HepG2 (cell line): ENCODE measurements around the gene PRRC2A. TPM values are rescaled to one million over a fixed set of nuclear protein-coding genes. Genes with fewer than 3 reads are reported as not detected.

Experiments
- ADNP ChIP-seq: sonication (generic); formaldehyde crosslinking; IDR thresholded peaks from 2 replicates; pipeline ENCODE4 v1.4.0; 2020; ENCODE audit warnings: missing genetic modification reagents
- ARID3A ChIP-seq: IDR thresholded peaks from 2 replicates; pipeline ENCODE4 v1.6.1; 2012; ENCODE audit warnings: low read depth, low read length, improper control_type of control experiment
- CHCHD3 ChIP-seq: sonication (generic); formaldehyde crosslinking; IDR thresholded peaks from 2 replicates; pipeline ENCODE4 v1.8.0; 2022; ENCODE audit warnings: mild to moderate bottlenecking, missing genetic modification reagents, moderate library complexity
- HCFC1 ChIP-seq: fragments of 150-350 bp; IDR thresholded peaks from 2 replicates; pipeline ENCODE4 v1.6.1; 2014; ENCODE audit warnings: low read depth, low read length
- HDAC1 ChIP-seq: sonication (generic); formaldehyde crosslinking; IDR thresholded peaks from 2 replicates; pipeline ENCODE4 v1.5.1; 2020; ENCODE audit warnings: mild to moderate bottlenecking, missing genetic modification reagents
- JDP2 ChIP-seq: sonication (generic); formaldehyde crosslinking; IDR thresholded peaks from 2 replicates; pipeline ENCODE4 v1.8.1; 2022; ENCODE audit warnings: missing genetic modification reagents, borderline replicate concordance
- NR2F1 ChIP-seq, 2 experiments: fragments of 450-650 bp in 1 of 2; formaldehyde crosslinking in 1 of 2; IDR thresholded peaks; 2 replicates each; pipeline versions ENCODE4 v1.5.0 to v1.6.1; 2016 to 2020; ENCODE audit warnings: mild to moderate bottlenecking in 1 of 2, missing compliant biosample characterization in 1 of 2, missing genetic modification reagents in 1 of 2, moderate library complexity in 1 of 2
- PHB2 ChIP-seq: fragments of 450-650 bp; IDR thresholded peaks from 2 replicates; pipeline ENCODE4 v1.6.1; 2018; ENCODE audit not compliant: partially characterized antibody
- RAD21 ChIP-seq: fragments of 450-650 bp; formaldehyde crosslinking; IDR thresholded peaks from 2 replicates; pipeline ENCODE4 v1.5.0; 2020; ENCODE audit warnings: mild to moderate bottlenecking
- TRIM24 ChIP-seq: sonication (generic); formaldehyde crosslinking; IDR thresholded peaks from 2 replicates; pipeline ENCODE4 v1.8.0; 2022; ENCODE audit warnings: mild to moderate bottlenecking, missing genetic modification reagents
- YEATS2 ChIP-seq: sonication (generic); formaldehyde crosslinking; IDR thresholded peaks from 2 replicates; pipeline ENCODE4 v1.4.0; 2020; ENCODE audit warnings: missing genetic modification reagents, borderline replicate concordance
- ZC3H13 ChIP-seq: sonication (generic); formaldehyde crosslinking; IDR thresholded peaks from 2 replicates; pipeline ENCODE4 v1.8.1; 2023; ENCODE audit warnings: mild to moderate bottlenecking, missing genetic modification reagents, moderate library complexity
- ZFP36L1 ChIP-seq: sonication (generic); formaldehyde crosslinking; IDR thresholded peaks from 2 replicates; pipeline ENCODE4 v1.8.0; 2022; ENCODE audit warnings: mild to moderate bottlenecking, missing genetic modification reagents, moderate library complexity
- ZFP90 ChIP-seq: sonication (generic); formaldehyde crosslinking; IDR thresholded peaks from 2 replicates; pipeline ENCODE4 v1.8.0; 2022; ENCODE audit warnings: missing genetic modification reagents, mild to moderate bottlenecking, inconsistent platforms, borderline replicate concordance
- ZNF205 ChIP-seq: IDR thresholded peaks from 2 replicates; pipeline ENCODE4 v1.6.1; 2018; ENCODE audit warnings: missing biosample characterization, missing genetic modification reagents
- ZNF235 ChIP-seq: sonication (generic); formaldehyde crosslinking; IDR thresholded peaks from 2 replicates; pipeline ENCODE4 v1.8.1; 2023; ENCODE audit warnings: mild to moderate bottlenecking, missing genetic modification reagents, borderline replicate concordance
- ZNF276 ChIP-seq: sonication (generic); formaldehyde crosslinking; IDR thresholded peaks from 2 replicates; pipeline ENCODE4 v1.4.0; 2020; ENCODE audit warnings: mild to moderate bottlenecking, low read depth, missing genetic modification reagents
- ZNF501 ChIP-seq: sonication (generic); formaldehyde crosslinking; IDR thresholded peaks from 2 replicates; pipeline ENCODE4 v1.5.1; 2020; ENCODE audit warnings: mild to moderate bottlenecking, moderate library complexity, missing genetic modification reagents
- ZNF713 ChIP-seq: sonication (generic); formaldehyde crosslinking; IDR thresholded peaks from 2 replicates; pipeline ENCODE4 v1.4.0; 2020; ENCODE audit warnings: mild to moderate bottlenecking, missing genetic modification reagents
- polyA plus RNA-seq, 8 experiments: library from polyadenylated mRNA; depleted of rRNA in 3 of 8; stranded (reverse) in 7 of 8; unstranded in 1 of 8; fragments of >200 nt; fragmentation: Illumina TruSeq in 4 of 8; extraction: Trizol in 4 of 8; gene quantifications; 2 replicates each; pipeline versions ENCODE4 v1.2.1 to v1.2.3, GENCODE V29; 2011 to 2016; ENCODE audit warnings: low read depth in 4 of 8, missing spikeins in 1 of 8, mixed read lengths in 1 of 8; ENCODE audit not compliant: insufficient read depth in 1 of 8
- total RNA-seq, 5 experiments: library from RNA; depleted of rRNA; stranded (reverse); fragments of >200 nt; fragmentation: Illumina TruSeq; extraction: Trizol; gene quantifications; 2 replicates each; pipeline ENCODE4 v1.2.3, GENCODE V29; 2016; ENCODE audit warnings: low read depth in 1 of 5
- TF ChIP-seq, protein P1 (sequence below), 2 experiments: sonication (generic) in 1 of 2; formaldehyde crosslinking in 1 of 2; IDR thresholded peaks; 2 replicates each; pipeline versions ENCODE4 v1.4.0 to v1.6.1; 2016 to 2020; ENCODE audit warnings: borderline replicate concordance in 1 of 2, low read depth in 1 of 2, mild to moderate bottlenecking in 1 of 2, missing genetic modification reagents in 1 of 2
- TF ChIP-seq, protein P2 (sequence below): sonication (generic); formaldehyde crosslinking; IDR thresholded peaks from 2 replicates; pipeline ENCODE4 v1.5.0; 2020; ENCODE audit warnings: missing genetic modification reagents

The PRRC2A gene
- total and polyA plus RNA-seq, 2 of the 13 experiments (the other 11 are each of a cell fraction or from before 2014, with no cell fraction given): 38.9 to 47.4 TPM

- TF ChIP-seq ARID3A: peak; percentile 75
- no peak; the same call in 1 of the 2 replicates for TF ChIP-seq ZNF276 (CRISPR knock-in tag)
- TF ChIP-seq PHB2: no peak
- TF ChIP-seq ZC3H13 (CRISPR knock-in tag): peak; percentile 95
- no peak for TF ChIP-seq TRIM24 (CRISPR knock-in tag)
- no peak for TF ChIP-seq JDP2 (CRISPR knock-in tag)
- TF ChIP-seq ZNF235 (CRISPR knock-in tag): no peak
- no peak for TF ChIP-seq RAD21 (CRISPR knock-in tag)
- peak; percentile 78 for TF ChIP-seq ZNF205 (CRISPR knock-in tag)
- TF ChIP-seq ZFP90 (CRISPR knock-in tag): no peak; the same call in 1 of the 2 replicates
- 0 out of 4 replicates have a peak, but pooled peaks of 1 of the 2 experiments have one; percentile 17 for TF ChIP-seq NR2F1 (CRISPR knock-in tag; IDR thresholded peaks at IDR 0.05)
- no peak for TF ChIP-seq ADNP (CRISPR knock-in tag)
- TF ChIP-seq, protein P1, sequence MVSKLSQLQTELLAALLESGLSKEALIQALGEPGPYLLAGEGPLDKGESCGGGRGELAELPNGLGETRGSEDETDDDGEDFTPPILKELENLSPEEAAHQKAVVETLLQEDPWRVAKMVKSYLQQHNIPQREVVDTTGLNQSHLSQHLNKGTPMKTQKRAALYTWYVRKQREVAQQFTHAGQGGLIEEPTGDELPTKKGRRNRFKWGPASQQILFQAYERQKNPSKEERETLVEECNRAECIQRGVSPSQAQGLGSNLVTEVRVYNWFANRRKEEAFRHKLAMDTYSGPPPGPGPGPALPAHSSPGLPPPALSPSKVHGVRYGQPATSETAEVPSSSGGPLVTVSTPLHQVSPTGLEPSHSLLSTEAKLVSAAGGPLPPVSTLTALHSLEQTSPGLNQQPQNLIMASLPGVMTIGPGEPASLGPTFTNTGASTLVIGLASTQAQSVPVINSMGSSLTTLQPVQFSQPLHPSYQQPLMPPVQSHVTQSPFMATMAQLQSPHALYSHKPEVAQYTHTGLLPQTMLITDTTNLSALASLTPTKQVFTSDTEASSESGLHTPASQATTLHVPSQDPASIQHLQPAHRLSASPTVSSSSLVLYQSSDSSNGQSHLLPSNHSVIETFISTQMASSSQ (IDR thresholded peaks at IDR 0.05; ENCODE audit: low read depth): no peak; the same call in 1 of the 2 replicates
- TF ChIP-seq, protein P1 (CRISPR knock-in tag; IDR thresholded peaks at IDR 0.05; ENCODE audit: borderline replicate concordance): no peak
- TF ChIP-seq ZFP36L1: peak; percentile 4
- TF ChIP-seq, protein P2, sequence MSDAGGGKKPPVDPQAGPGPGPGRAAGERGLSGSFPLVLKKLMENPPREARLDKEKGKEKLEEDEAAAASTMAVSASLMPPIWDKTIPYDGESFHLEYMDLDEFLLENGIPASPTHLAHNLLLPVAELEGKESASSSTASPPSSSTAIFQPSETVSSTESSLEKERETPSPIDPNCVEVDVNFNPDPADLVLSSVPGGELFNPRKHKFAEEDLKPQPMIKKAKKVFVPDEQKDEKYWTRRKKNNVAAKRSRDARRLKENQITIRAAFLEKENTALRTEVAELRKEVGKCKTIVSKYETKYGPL: peak; percentile 24; the same call in 1 of the 2 replicates
- TF ChIP-seq CHCHD3 (CRISPR knock-in tag): peak; percentile 57; the same call in 1 of the 2 replicates
- TF ChIP-seq YEATS2: peak; percentile 39; the same call in 1 of the 2 replicates
- peak; percentile 34; the same call in 1 of the 2 replicates for TF ChIP-seq HDAC1 (CRISPR knock-in tag)
- TF ChIP-seq ZNF713 (CRISPR knock-in tag): 0 out of 2 replicates have a peak, but pooled peaks have one; percentile 83
- TF ChIP-seq HCFC1: peak; percentile 46; the same call in 1 of the 2 replicates
- 0 out of 2 replicates have a peak, but pooled peaks have one; percentile 18 for TF ChIP-seq ZNF501
These were observed 44.4 kb downstream of the PRRC2A start, which contains the start of gene GPANK1 (continued) for GRCh38 chr6:31664790-31665500.
